GM12864 (cell line): ENCODE results near the gene SULF2.

Experiments used
- DNase-seq: peaks from one replicate; pipeline ENCODE4 v3.0.0-alpha.2; 2011; ENCODE audit warnings: low read depth
- H3K4me3 ChIP-seq: 2 replicates; pipeline ENCODE4 v1.5.1; 2011; ENCODE audit warnings: mild to moderate bottlenecking, low read depth, low read length, control low read depth
- TF ChIP-seq, protein P1 (sequence below): IDR thresholded peaks from 2 replicates; pipeline ENCODE4 v1.5.1; 2011; ENCODE audit warnings: low read depth, mild to moderate bottlenecking, moderate library complexity, low read length, control low read depth, inconsistent platforms; ENCODE audit errors: missing control alignments

Gene SULF2

DNA sequence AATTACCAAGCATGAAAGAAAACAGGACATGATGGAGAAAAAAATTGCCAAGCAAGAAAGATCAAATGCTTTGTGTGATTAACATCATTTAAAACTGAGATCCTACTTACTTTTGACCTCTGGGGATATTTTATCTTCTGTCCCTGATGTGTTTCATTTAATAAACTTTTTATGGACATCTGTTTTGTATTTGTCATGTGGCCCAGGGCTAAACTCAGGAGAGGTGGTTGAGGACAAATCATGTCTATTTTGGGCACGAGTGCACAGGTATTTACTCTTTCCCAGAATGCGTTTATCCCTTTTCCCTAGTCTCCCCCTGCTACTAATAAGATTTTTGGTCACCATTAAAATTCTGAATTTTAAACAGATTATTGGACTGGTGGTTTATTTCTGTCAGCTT, 155.4 kb downstream of the SULF2 start:
- no peak for DNase-seq
- TF ChIP-seq, protein P1, sequence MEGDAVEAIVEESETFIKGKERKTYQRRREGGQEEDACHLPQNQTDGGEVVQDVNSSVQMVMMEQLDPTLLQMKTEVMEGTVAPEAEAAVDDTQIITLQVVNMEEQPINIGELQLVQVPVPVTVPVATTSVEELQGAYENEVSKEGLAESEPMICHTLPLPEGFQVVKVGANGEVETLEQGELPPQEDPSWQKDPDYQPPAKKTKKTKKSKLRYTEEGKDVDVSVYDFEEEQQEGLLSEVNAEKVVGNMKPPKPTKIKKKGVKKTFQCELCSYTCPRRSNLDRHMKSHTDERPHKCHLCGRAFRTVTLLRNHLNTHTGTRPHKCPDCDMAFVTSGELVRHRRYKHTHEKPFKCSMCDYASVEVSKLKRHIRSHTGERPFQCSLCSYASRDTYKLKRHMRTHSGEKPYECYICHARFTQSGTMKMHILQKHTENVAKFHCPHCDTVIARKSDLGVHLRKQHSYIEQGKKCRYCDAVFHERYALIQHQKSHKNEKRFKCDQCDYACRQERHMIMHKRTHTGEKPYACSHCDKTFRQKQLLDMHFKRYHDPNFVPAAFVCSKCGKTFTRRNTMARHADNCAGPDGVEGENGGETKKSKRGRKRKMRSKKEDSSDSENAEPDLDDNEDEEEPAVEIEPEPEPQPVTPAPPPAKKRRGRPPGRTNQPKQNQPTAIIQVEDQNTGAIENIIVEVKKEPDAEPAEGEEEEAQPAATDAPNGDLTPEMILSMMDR, result no peak
- H3K4me3 ChIP-seq, result no peak overlapping the region

DNA sequence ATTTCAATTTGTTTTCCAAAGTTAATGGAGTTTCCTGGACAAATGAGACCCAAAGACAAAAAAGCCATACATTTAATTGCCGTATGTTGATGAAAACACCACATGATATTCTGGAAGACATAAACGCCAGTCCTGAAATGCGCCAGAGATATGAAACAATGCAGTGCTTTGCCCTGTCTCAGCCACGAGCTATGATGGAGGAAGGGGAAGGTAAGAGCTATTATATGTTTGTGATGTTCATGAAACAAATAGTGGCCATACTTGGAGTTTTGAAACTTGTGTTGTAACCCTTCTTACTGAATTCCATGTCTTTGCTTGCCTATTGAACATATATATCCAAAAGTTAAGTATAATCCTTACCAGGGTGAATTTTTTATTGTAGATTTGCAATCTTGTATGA, 157.7 kb downstream of the SULF2 start:
- no peak for DNase-seq
- TF ChIP-seq, protein P1, result no peak
- no peak overlapping the region for H3K4me3 ChIP-seq

DNA sequence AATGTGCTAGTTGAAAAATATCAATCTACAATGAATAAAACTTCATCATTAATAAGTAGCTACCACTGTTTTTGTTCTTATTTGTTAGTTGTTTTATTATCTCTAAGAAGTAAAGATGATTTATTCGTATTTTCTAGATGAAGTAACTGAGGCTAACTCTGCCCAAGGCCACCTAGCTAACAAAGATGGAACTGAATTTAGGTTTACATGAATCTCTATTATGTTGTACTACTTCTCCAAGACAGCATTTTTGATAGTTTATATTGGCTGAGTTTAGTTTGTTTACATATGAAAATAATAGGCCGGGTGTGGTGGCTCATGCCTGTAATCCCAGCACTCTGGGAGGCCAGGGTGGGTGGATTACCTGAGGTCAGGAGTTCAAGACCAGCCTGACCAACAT, 162.1 kb downstream of the SULF2 start:
- H3K4me3 ChIP-seq, result no peak overlapping the region
- DNase-seq, result no peak
- TF ChIP-seq, protein P1, result no peak

DNA sequence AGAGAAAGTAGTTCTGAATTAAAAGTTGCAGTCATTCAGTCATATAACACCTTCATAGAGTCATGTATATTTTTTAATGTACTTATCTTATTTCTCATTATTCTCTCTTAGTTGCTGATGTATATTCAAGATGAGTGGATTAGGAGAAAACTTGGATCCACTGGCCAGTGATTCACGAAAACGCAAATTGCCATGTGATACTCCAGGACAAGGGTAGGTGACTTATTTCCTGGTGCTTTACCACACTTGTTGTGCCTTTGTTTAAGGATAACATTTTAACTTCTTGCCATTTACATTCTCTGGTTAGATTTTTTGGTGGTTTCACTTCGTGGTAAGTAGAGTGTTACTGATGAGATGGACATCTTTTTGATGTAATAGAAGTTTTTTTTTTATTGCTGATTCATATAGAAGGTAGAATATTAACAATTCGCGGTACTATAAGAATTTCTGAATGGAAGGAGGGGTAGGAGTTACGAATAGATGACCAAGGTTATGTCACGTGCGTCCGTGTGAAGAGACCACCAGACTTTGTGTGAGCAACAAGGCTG, 163.1 kb downstream of the SULF2 start:
- H3K4me3 ChIP-seq, result no peak overlapping the region
- no peak for DNase-seq
- TF ChIP-seq, protein P1, result no peak

DNA sequence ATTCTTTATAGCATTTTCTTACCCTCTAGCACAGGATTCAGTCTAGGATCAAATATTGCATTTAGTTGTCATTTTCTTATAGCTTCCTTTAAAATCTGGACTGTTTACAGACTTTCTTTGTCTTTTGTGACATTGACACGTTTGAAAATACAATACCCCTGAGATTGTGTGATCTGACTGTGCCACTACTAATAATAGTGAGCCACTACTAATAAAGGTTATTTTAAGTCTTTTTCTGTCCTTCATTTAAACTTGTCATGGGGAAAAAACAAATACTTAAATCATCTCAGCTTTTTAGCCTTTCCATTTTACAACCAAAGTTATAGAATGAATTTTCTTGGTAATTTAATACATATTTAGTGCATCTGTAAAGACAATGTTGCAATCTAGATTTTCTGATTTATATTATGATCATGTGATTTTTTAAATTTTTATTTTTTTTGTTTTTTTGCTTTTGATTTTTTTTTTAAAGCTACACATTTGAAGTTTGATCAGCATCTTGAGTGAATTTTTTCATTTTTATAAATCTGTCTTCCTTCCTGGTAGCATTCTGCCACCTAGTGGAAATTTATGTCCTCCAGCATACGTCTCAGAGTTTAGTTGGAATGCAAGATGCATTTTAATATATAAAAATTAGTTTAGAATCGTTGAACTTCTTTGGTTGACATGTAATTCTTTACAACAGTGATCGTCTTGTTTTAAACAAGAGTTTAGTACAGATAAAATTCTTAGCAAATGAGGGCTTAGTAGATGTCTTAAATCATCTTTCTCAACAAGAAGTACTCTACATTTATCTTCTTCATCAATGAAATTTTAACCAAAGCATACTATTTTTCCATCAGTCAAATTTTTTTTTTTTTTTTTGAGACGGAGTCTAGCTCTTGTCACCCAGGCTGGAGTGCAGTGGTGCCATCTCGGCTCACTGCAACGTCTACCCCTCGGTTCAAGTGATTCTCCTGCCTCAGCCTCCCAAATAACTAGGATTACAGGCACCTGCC, 164.2 kb downstream of the SULF2 start:
- TF ChIP-seq, protein P1, result peak; percentile 44
- peak; percentile 24 for DNase-seq
- H3K4me3 ChIP-seq, result no peak overlapping the region

DNA sequence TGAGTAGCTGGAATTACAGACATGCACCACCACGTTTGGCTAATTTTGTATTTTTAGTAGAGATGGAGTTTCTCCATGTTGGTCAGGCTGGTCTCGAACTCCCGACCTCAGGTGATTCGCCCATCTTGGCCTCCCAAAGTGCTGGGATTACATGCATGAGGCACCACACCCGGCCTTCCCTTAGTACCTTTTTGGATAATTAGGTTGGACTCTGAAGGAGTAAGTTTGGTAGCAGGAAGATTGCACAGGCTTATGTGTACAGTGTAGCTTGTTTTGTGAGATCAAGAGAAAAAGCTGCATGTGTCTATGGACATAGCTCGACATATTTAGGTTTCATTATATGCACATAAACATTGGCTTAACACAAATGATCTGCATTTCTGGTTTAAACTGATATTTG, 166.8 kb downstream of the SULF2 start:
- no peak for DNase-seq
- no peak overlapping the region for H3K4me3 ChIP-seq
- TF ChIP-seq, protein P1, result no peak
